ENCODE data around the gene OR2T10. TPM values are rescaled to one million over a fixed set of nuclear protein-coding genes. Genes with fewer than 3 reads are reported as not detected.
"Not testable (repeated sequence)": the region's sequence is repeated elsewhere in the genome, so short reads cannot be mapped to it uniquely, and the experiment has no call there.

OR2T10 gene
- total RNA-seq, 1 donor from 2014 or later: not detected

DNA sequence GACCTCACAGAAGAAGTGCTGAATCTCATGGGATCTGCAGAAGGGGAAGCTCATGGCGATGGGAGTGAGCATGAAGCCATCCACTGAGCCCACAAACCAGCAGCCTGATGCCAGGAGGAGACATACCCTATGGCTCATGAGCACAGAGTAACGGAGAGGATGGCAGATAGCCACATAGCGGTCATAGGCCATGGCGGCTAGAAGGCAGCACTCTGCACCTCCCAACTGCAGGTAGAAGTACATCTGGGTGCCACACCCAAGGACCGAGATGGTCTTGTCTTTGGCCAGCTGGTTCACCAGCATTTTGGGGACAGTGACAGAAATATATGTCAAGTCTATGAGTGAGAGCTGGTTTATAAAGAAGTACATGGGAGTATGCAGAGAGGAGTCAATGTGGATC is 4.3 kb downstream of the OR2T10 start:
- no peak for DNase-seq

GRCh38 chr1:248592655-248593054 is 4.8 kb downstream of the OR2T10 start:
- DNase-seq: no peak

- DNase-seq: no peak
These were observed 7.4 kb downstream of the OR2T10 start for GRCh38 chr1:248590055-248590454.

- no peak for DNase-seq
These were observed 8.2 kb downstream of the OR2T10 start for GRCh38 chr1:248589334-248589733.

DNA sequence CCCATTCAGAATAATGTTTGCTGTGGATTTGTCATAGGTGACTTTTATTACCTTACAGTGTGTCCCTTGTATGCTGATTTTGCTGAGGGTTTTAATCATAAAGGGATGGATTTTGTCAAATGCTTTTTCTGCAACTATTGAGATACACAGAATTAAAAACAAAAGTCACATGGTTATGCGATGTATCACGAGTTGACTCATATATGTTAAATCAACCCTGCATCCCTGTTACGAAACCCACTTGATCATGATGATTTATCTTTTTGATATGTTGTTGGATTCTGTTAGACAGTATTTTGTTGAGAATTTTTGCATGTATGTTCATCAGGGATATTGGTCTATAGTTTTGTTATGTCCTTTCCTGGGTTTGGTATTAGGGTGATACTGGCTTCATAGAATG is 12.2 kb downstream of the OR2T10 start:
- DNase-seq: no peak

DNA sequence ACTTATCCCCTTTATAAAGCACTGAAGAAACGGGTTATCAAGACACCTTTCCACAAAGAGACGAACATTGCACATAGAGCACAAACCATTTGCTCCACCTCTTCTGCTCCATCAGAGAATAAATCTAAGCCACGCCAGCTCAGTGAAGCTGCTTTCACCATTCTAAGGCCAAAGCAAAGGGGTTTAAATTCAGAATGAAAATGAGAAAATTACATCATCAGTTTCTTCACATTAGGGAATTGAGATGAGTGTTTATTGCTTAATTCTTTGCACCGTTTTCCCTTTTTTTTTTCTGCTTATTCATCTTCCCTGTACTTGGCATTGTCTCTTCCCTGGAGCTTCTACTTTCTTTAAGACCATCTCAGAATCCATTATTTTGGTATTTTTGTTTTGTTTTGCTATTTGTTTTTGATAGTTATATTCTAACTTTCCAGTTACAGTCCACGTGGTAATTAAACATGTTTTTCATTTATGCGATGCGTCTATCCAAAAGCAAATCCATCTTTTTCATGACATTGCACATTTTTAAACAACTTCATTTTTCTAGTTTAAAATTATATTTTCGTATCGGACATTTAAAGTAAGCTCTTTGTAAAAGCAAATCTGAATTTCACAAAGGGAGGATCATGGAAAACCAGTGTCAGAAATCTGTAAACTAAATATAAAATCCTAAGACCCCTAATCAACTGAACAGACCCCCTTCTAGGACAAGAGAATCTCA is 21.1 kb downstream of the OR2T10 start:
- DNase-seq: no peak

DNA sequence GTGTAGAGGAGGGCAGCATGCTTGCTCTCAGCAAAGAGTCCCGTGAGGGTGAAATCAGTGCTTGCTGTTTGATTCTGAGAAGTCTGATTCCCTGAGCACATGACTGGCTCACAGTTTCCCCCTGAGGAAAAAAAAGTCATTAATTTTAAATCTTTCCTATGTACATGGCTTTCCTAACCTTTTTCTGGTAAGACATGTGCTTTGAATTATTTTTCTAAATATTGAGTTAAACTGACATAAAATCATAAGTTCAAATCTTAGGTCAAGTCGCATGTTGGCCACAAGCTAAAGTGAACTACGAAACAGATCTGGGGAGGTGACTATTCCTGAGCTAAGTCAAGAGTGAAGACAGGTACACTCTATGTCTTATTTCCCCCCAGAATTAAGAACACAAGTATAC is 22.8 kb downstream of the OR2T10 start, which contains the start of gene OR2T34:
OR2T34 (minus strand) TSS at position 101 of the 400 bp plus-strand sequence; CDS start at position 101, 0 bp downstream.
- DNase-seq: not testable (repeated sequence)

DNA sequence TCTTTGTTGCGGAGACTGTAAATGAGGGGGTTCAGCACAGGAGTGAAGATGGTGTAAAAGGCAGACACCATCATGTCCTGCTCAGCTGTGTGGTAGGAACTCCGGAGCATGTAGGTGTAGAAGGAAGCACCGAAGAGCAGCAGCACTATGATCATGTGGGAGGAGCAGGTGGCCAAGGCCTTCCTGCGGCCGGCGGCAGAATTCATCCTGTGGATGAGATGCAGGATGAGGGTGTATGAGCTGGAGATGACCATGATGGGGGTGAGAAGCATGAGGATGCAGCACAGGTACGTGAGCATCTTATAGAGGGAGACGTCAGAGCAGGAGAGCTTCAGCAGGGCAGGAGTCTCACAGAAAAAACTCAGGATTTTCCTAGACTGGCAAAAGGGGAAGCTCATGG is 23.6 kb downstream of the OR2T10 start:
- DNase-seq: not testable (repeated sequence)

GRCh38 chr1:248572049-248572448 is 25.5 kb downstream of the OR2T10 start:
- not testable (repeated sequence) for DNase-seq

- DNase-seq: not testable (repeated sequence)
These were observed 26.7 kb downstream of the OR2T10 start for GRCh38 chr1:248570811-248571210.

DNA sequence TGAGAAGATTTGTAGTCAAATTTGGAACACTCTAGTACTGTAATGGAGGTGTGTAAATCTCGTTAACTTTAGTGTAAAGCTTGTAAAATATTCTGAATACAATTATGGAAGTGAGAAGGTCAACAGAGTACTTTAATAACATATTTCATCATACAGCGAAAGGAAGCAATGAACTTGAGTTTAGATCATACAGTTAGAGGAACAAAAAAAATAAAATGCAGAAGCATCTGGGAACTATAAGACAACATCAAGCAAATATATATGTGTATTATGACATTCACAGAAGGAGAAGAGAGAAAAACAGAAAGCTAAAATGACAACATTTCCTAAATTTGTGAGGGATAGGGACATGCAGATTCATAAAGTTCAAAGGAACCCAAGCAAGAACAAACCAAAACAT is 28.5 kb downstream of the OR2T10 start:
- DNase-seq: not testable (repeated sequence)

GRCh38 chr1:248565530-248566373 is 31.7 kb downstream of the OR2T10 start:
- not testable (repeated sequence) for DNase-seq

DNA sequence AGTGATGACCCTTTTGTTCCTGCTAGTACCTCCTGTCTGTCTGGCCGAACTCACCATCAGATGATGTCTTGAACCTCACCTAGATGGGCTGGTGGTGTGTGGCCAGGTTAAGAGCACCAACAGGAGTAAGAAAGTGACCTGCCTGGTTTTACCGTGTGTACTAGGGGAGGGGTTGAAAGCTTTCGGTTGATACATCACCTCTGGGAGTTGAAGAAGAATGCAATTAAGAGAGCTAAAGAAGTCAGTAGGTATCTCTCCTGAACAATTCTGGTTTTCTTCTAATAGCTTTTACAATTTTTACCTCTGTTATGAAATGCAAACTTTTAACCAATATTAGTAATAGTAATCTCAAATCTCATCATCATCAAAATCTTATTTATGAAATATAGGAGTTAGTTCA is 34.8 kb downstream of the OR2T10 start, which contains the start of gene OR2T29:
OR2T29 (minus strand) TSS at position 101 of the 400 bp plus-strand sequence. CDS start 3,281 bp downstream, outside the sequence.
- not testable (repeated sequence) for DNase-seq

DNA sequence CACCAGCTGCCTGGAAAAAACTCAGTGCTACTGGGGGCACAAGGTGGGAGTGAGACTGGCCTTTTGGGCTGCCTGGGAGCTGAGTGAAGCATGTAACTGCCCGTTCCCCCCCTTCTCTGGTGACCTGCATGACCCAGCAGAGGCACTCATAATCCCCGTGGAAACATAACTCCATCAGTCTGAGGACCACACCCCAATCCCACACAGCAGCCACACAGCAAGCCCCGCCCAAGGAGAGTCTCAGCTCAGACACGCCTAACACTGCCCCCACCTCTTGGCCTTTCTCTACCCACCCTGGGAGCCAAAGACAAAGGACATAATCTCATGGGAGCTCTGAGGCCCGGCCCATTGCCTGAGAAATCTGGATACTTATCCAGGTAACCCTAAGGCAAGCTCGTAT is 46.5 kb downstream of the OR2T10 start:
- not testable (repeated sequence) for DNase-seq

- not testable (repeated sequence) for DNase-seq
These were observed 50.1 kb downstream of the OR2T10 start for GRCh38 chr1:248547383-248547782.

Small RNA genes lying within 50 kb of the gene (small RNA-seq; reads per million reads assigned to genes)
- not detected for gene RF00019 (ENCODE audit: low replicate concordance)

Other genes starting within 250 kb of the OR2T10 start
- not detected for gene OR14C36, start 248.9 kb downstream of the OR2T10 start, total RNA-seq
- not detected for gene OR2T4, start 236.0 kb downstream of the OR2T10 start, total RNA-seq
- not detected for gene OR2T6, start 222.0 kb downstream of the OR2T10 start, total RNA-seq
- gene OR2T1, start 194.7 kb downstream of the OR2T10 start, total RNA-seq: not detected
- gene OR2T2, start 152.1 kb downstream of the OR2T10 start, total RNA-seq: not detected
- not detected for gene OR2T3, start 124.3 kb downstream of the OR2T10 start, total RNA-seq
- gene OR2T5, start 109.1 kb downstream of the OR2T10 start, total RNA-seq: not detected
- not detected for gene OR2G6, start 89.6 kb downstream of the OR2T10 start, total RNA-seq
- gene OR2T29, start 34.9 kb downstream of the OR2T10 start, total RNA-seq: not detected
- not detected for gene OR2T34, start 22.9 kb downstream of the OR2T10 start, total RNA-seq
- not detected for gene OR2T11, start 37.4 kb upstream of the OR2T10 start, total RNA-seq
- not detected for gene OR2T35, start 47.6 kb upstream of the OR2T10 start, total RNA-seq
- gene OR2T27, start 57.8 kb upstream of the OR2T10 start, total RNA-seq: not detected
- not detected for gene OR14I1, start 105.1 kb upstream of the OR2T10 start, total RNA-seq
- gene LYPD8, start 158.1 kb upstream of the OR2T10 start, total RNA-seq: not detected
- gene SH3BP5L, start 228.2 kb upstream of the OR2T10 start, total RNA-seq: 10.4 TPM
- gene ZNF672, start 240.5 kb upstream of the OR2T10 start, total RNA-seq: 11.2 TPM